Breast epithelium (tissue), 4 donors: ENCODE data around the gene TNIP1. TPM values are rescaled to one million over a fixed set of nuclear protein-coding genes. Genes with fewer than 3 reads are reported as not detected.

ENCODE experiments used
- DNase-seq, 2 donors: peaks; one replicate each; pipeline ENCODE4 v3.0.0-alpha.2; 2019; ENCODE audit warnings: low spot score in 2 of 2
- H3K27ac ChIP-seq, 2 donors: fragments of 200-600 bp; sonication (generic) in 1 of 2; one replicate each; pipeline ENCODE4 v1.5.1; 2016 to 2019; ENCODE audit warnings: mild to moderate bottlenecking in 1 of 2
- H3K27me3 ChIP-seq, 2 donors: fragments of 200-600 bp; sonication (generic) in 1 of 2; one replicate each; pipeline versions ENCODE4 v1.5.1 to v1.6.0; 2017 to 2019; ENCODE audit warnings: control low read depth in 1 of 2, mild to moderate bottlenecking in 1 of 2
- H3K36me3 ChIP-seq: fragments of 200-600 bp; one replicate; pipeline ENCODE4 v1.5.1; 2019
- H3K4me1 ChIP-seq, 2 donors: fragments of 200-600 bp; sonication (generic); one replicate each; pipeline ENCODE4 v1.5.1; 2016 to 2019; ENCODE audit warnings: control low read depth in 1 of 2
- H3K4me3 ChIP-seq, 3 donors: fragments of 200-600 bp; sonication (generic); 1 replicate in 2 of 3; 2 replicates in 1 of 3; pipeline ENCODE4 v1.5.1; 2016 to 2019; ENCODE audit warnings: mild to moderate bottlenecking in 3 of 3, moderate library complexity in 2 of 3
- H3K9me3 ChIP-seq, 2 donors: fragments of 200-600 bp; sonication (generic) in 1 of 2; one replicate each; pipeline ENCODE4 v1.5.1; 2016 to 2019; ENCODE audit warnings: control low read depth in 1 of 2
- CTCF ChIP-seq, 3 donors: fragments of 450-650 bp; IDR thresholded peaks; one replicate each; pipeline ENCODE4 v1.5.1; 2016 to 2017; ENCODE audit warnings: antibody characterized with exemption in 3 of 3, mild to moderate bottlenecking in 3 of 3, moderate library complexity in 3 of 3
- POLR2A ChIP-seq: fragments of 450-650 bp; IDR thresholded peaks from one replicate; pipeline ENCODE4 v1.6.1; 2016; ENCODE audit warnings: antibody characterized with exemption, mild to moderate bottlenecking, moderate library complexity
- POLR2AphosphoS5 ChIP-seq, 3 donors: sonication (generic); formaldehyde crosslinking; IDR thresholded peaks; one replicate each; pipeline ENCODE4 v1.6.1; 2017; ENCODE audit warnings: antibody characterized with exemption in 3 of 3
- intact Hi-C: fragments of 100-400 bp; cut with DNase I; formaldehyde crosslinking; loops from one replicate; pipeline ENCODE4 v1.15.1; 2023; ENCODE audit warnings: low total_unique reads
- total RNA-seq, 3 donors: library from RNA; depleted of rRNA; stranded (reverse); fragments of >200 nt; gene quantifications; one replicate each; pipeline ENCODE4 v1.1.0, GENCODE V29; 2016

TNIP1 gene
- total RNA-seq, 3 donors from 2014 or later = 65.3 to 221 (median 91.8) TPM

GRCh38 chr5:151063142-151063989 is 17.5 kb downstream of the TNIP1 start:
- DNase-seq = no peak
- Histone ChIP-seq H3K9me3 (no peaks in the 10 kb centered on the region), H3K27me3 (no peaks in the 10 kb centered on the region), H3K4me1 (no peaks in the 10 kb centered on the region), H3K36me3 (no peaks in the 10 kb centered on the region), H3K27ac (peak overlapping the region; percentile 54 to 74), H3K4me3 (no peak overlapping the region)
- no peak for TF ChIP-seq POLR2AphosphoS5 (IDR thresholded peaks at IDR 0.05)
- no peak for TF ChIP-seq POLR2A
- TF ChIP-seq CTCF (IDR thresholded peaks at IDR 0.05) = no peak
- intact Hi-C loops = no loop called here

GRCh38 chr5:151062405-151063141 is 18.3 kb downstream of the TNIP1 start:
- Histone ChIP-seq H3K27me3 (no peaks in the 10 kb centered on the region), H3K4me1 (no peaks in the 10 kb centered on the region), H3K27ac (peak overlapping the region in 1 of 2 donors; percentile 74), H3K9me3 (no peaks in the 10 kb centered on the region), H3K4me3 (no peak overlapping the region), H3K36me3 (no peaks in the 10 kb centered on the region)
- TF ChIP-seq POLR2A (no peak), POLR2AphosphoS5 (IDR thresholded peaks at IDR 0.05) (no peak), CTCF (IDR thresholded peaks at IDR 0.05) (no peak)
- intact Hi-C loops = no loop called here
- DNase-seq = no peak

- Histone ChIP-seq H3K27me3 (no peaks in the 10 kb centered on the region), H3K4me3 (no peak overlapping the region), H3K27ac (peak overlapping the region; percentile 51 to 75), H3K9me3 (no peaks in the 10 kb centered on the region), H3K4me1 (no peaks in the 10 kb centered on the region), H3K36me3 (no peaks in the 10 kb centered on the region)
- intact Hi-C loops = no loop called here
- DNase-seq = no peak
- TF ChIP-seq POLR2AphosphoS5 (IDR thresholded peaks at IDR 0.05) (no peak), POLR2A (no peak), CTCF (IDR thresholded peaks at IDR 0.05) (no peak)
Measured at GRCh38 chr5:151060742-151061141, 20.1 kb downstream of the TNIP1 start.

- Histone ChIP-seq H3K36me3 (no peaks in the 10 kb centered on the region), H3K27me3 (no peaks in the 10 kb centered on the region), H3K9me3 (no peaks in the 10 kb centered on the region), H3K27ac (peak overlapping the region; percentile 19 to 51), H3K4me3 (no peak overlapping the region), H3K4me1 (no peaks in the 10 kb centered on the region)
- DNase-seq = no peak
- TF ChIP-seq POLR2A = no peak
- TF ChIP-seq POLR2AphosphoS5 (IDR thresholded peaks at IDR 0.05) = no peak
- TF ChIP-seq CTCF (IDR thresholded peaks at IDR 0.05) = no peak
- intact Hi-C loops = no loop called here
Measured at GRCh38 chr5:151058891-151059489, 21.8 kb downstream of the TNIP1 start.
